Prostate gland (tissue), 2 donors: ENCODE results near the gene PRKAB1.

ENCODE experiments used
- POLR2AphosphoS5 ChIP-seq: sonication (generic); formaldehyde crosslinking; IDR thresholded peaks from one replicate; pipeline ENCODE4 v1.6.1; 2017; ENCODE audit warnings: antibody characterized with exemption
- TF ChIP-seq, protein P1 (sequence below), 4 experiments: fragments of 200-600 bp in 2 of 4; fragments of 450-650 bp in 2 of 4; sonication (generic) in 2 of 4; IDR thresholded peaks; 1 replicate in 3 of 4; 2 replicates in 1 of 4; pipeline ENCODE4 v1.5.1; 2016 to 2019; ENCODE audit warnings: antibody characterized with exemption in 4 of 4, mild to moderate bottlenecking in 2 of 4, moderate library complexity in 2 of 4

DNA sequence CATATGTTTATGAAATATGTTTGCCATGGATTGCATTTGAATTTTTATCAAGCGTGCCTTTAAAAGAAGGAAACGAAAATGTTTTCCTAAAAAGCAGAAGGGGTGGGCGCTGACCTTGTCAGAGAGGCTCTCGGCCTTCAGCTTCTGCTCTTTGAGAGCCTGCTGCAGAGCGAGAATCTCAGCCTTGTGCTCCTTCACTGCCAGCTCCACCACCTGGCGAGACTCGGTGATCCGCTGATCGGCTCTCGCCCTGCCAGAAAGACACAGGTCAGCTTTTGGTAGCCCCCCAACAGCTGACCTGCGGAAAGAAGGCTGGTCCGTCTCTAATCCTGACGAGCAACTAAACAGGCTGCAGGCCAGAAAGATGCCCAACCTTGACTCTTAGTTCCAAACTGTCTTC is 62.4 kb downstream of the PRKAB1 start:
- TF ChIP-seq, protein P1, sequence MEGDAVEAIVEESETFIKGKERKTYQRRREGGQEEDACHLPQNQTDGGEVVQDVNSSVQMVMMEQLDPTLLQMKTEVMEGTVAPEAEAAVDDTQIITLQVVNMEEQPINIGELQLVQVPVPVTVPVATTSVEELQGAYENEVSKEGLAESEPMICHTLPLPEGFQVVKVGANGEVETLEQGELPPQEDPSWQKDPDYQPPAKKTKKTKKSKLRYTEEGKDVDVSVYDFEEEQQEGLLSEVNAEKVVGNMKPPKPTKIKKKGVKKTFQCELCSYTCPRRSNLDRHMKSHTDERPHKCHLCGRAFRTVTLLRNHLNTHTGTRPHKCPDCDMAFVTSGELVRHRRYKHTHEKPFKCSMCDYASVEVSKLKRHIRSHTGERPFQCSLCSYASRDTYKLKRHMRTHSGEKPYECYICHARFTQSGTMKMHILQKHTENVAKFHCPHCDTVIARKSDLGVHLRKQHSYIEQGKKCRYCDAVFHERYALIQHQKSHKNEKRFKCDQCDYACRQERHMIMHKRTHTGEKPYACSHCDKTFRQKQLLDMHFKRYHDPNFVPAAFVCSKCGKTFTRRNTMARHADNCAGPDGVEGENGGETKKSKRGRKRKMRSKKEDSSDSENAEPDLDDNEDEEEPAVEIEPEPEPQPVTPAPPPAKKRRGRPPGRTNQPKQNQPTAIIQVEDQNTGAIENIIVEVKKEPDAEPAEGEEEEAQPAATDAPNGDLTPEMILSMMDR (IDR thresholded peaks at IDR 0.05), result no peak
- no peak for TF ChIP-seq POLR2AphosphoS5
